Mesendoderm (in vitro differentiated cells): ENCODE measurements around the gene PCDHA1.
A peak's percentile ranks its signal among the peaks of the same experiment; 100 is the strongest.

Source experiments
- DNase-seq: peaks from one replicate; pipeline ENCODE4 v3.0.0; 2013
- H2AK5ac ChIP-seq: 2 replicates; pipeline ENCODE4 v1.6.1; 2013; ENCODE audit warnings: low read length, inconsistent platforms
- H2BK120ac ChIP-seq: 2 replicates; pipeline ENCODE4 v1.6.1; 2013; ENCODE audit warnings: low read depth, mild to moderate bottlenecking, low read length, moderate library complexity, mixed read lengths
- H2BK15ac ChIP-seq: replicated peaks from 2 replicates; pipeline ENCODE4 v1.6.1; 2013; ENCODE audit warnings: low read depth, mild to moderate bottlenecking, moderate library complexity
- H2BK5ac ChIP-seq: 2 replicates; pipeline ENCODE4 v1.6.1; 2013; ENCODE audit warnings: low read length, inconsistent platforms
- H3K18ac ChIP-seq: 2 replicates; pipeline ENCODE4 v1.6.1; 2013; ENCODE audit warnings: mild to moderate bottlenecking, low read length, mixed read lengths
- H3K23ac ChIP-seq: one replicate; pipeline ENCODE4 v1.6.1; 2013; ENCODE audit warnings: low read length
- H3K27ac ChIP-seq: 2 replicates; pipeline ENCODE4 v1.5.1; 2013; ENCODE audit warnings: low read depth, mild to moderate bottlenecking, inconsistent platforms, low read length, moderate library complexity
- H3K27me3 ChIP-seq: 2 replicates; pipeline ENCODE4 v1.6.1; 2013; ENCODE audit warnings: low read length, control low read depth, mild to moderate bottlenecking, inconsistent platforms; ENCODE audit not compliant: insufficient read depth, poor library complexity
- H3K36me3 ChIP-seq: 2 replicates; pipeline ENCODE4 v1.6.1; 2013; ENCODE audit warnings: low read length, inconsistent platforms; ENCODE audit not compliant: control insufficient read depth, insufficient read depth
- H3K4ac ChIP-seq: one replicate; pipeline ENCODE4 v1.6.1; 2013; ENCODE audit warnings: low read depth, mild to moderate bottlenecking, low read length, moderate library complexity
- H3K4me1 ChIP-seq: 2 replicates; pipeline ENCODE4 v1.6.1; 2013; ENCODE audit warnings: low read depth, low read length, inconsistent platforms; ENCODE audit not compliant: control insufficient read depth
- H3K4me2 ChIP-seq: 2 replicates; pipeline ENCODE4 v1.6.1; 2013; ENCODE audit warnings: low read length
- H3K4me3 ChIP-seq: 2 replicates; pipeline ENCODE4 v1.5.1; 2013; ENCODE audit warnings: mild to moderate bottlenecking, low read length
- H3K56ac ChIP-seq: one replicate; pipeline ENCODE4 v1.6.1; 2013; ENCODE audit warnings: low read length
- H3K79me1 ChIP-seq: 2 replicates; pipeline ENCODE4 v1.6.1; 2013; ENCODE audit warnings: low read length, inconsistent platforms
- H3K79me2 ChIP-seq: 2 replicates; pipeline ENCODE4 v1.6.1; 2013; ENCODE audit warnings: mild to moderate bottlenecking, low read length; ENCODE audit not compliant: control insufficient read depth, insufficient read depth
- H3K9ac ChIP-seq: 2 replicates; pipeline ENCODE4 v1.6.1; 2013; ENCODE audit warnings: low read length, inconsistent platforms
- H4K5ac ChIP-seq: one replicate; pipeline ENCODE4 v1.6.1; 2013; ENCODE audit warnings: low read length
- H4K8ac ChIP-seq: one replicate; pipeline ENCODE4 v1.6.1; 2013; ENCODE audit warnings: low read depth, mild to moderate bottlenecking, control low read depth, low read length, moderate library complexity
- WGBS: extraction: QIAGEN DNeasy Blood & Tissue Kit; methylation state at CpG from one replicate; pipeline ENCODE4 v1.1.7; 2013; ENCODE audit warnings: low lambda C conversion rate, missing lambda C conversion rate; ENCODE audit not compliant: insufficient coverage; ENCODE audit errors: extremely low coverage; 5-methylcytosine and 5-hydroxymethylcytosine counted together

PCDHA1 gene

GRCh38 chr5:141010047-141010793, 224.3 kb downstream of the PCDHA1 start:
- Histone ChIP-seq H2BK120ac (no peak overlapping the region), H3K27ac (no peak overlapping the region), H2BK5ac (no peak overlapping the region), H4K5ac (no peak overlapping the region), H3K4me1 (no peaks in the 10 kb centered on the region), H3K27me3 (no peaks in the 10 kb centered on the region), H3K4me2 (no peak overlapping the region), H3K23ac (no peak overlapping the region), H3K36me3 (no peaks in the 10 kb centered on the region), H3K4me3 (no peak overlapping the region), H2BK15ac (no peak overlapping the region), H3K56ac (no peak overlapping the region), H3K79me1 (no peaks in the 10 kb centered on the region), H3K18ac (no peak overlapping the region), H3K4ac (no peak overlapping the region), H3K79me2 (no peaks in the 10 kb centered on the region), H3K9ac (no peak overlapping the region), H4K8ac (no peak overlapping the region), H2AK5ac (no peak overlapping the region)
- no CpG with 5 or more reads among the region's 12 CpGs for WGBS
- DNase-seq = no peak

DNA sequence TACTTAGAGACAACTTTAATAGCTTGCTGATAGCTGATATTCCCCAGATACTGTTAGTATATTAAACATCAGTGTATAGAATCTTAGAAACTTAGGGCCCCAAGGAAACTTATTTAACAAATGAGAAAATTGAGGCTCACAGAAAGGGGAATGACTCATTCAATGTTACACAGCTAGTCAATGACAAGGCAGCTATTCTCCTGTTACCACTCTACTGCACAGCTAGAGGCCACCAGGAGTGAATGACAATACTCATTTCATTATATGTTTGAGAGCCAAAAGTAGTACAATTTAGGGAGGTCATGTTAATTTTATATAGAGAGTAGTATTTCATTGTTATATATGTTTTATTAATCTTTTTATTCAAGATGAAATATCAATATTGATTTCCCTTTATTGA, 232.0 kb downstream of the PCDHA1 start:
- Histone ChIP-seq H2BK15ac (no peak overlapping the region), H3K4ac (no peak overlapping the region), H3K79me2 (no peaks in the 10 kb centered on the region), H3K9ac (no peak overlapping the region), H3K4me3 (no peak overlapping the region), H3K79me1 (no peaks in the 10 kb centered on the region), H4K8ac (no peak overlapping the region), H2BK5ac (no peak overlapping the region), H2BK120ac (no peak overlapping the region), H3K27ac (no peak overlapping the region), H3K36me3 (no peaks in the 10 kb centered on the region), H3K4me2 (no peak overlapping the region), H3K18ac (no peak overlapping the region), H3K4me1 (no peaks in the 10 kb centered on the region), H3K56ac (no peak overlapping the region), H3K27me3 (no peaks in the 10 kb centered on the region), H4K5ac (no peak overlapping the region), H2AK5ac (no peak overlapping the region), H3K23ac (no peak overlapping the region)
- no peak for DNase-seq

DNA sequence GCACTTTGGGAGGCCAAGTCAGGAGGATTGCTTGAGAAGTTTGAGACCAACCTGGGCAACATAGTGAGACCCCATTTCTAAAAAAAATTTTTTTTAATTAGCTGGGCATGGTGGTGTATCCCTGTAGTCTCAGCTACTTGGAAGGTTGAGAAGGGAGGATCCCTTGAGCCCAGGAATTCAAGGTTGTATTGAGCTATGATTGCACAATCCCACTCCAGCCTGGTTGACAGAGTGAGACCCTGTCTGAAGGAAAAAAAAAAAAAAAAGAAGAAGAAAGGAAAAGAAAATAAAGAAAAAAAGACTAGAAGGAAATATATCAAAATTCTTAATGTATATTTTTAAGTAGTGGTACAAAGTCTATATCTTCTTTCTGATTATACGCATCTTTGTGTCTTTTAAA, 236.4 kb downstream of the PCDHA1 start:
- H4K5ac ChIP-seq = no peak overlapping the region
- H3K4ac ChIP-seq = no peak overlapping the region
- H4K8ac ChIP-seq = no peak overlapping the region
- no peak overlapping the region for H3K4me3 ChIP-seq
- no peaks in the 10 kb centered on the region for H3K79me1 ChIP-seq
- no peak overlapping the region for H3K23ac ChIP-seq
- no peaks in the 10 kb centered on the region for H3K27me3 ChIP-seq
- no peaks in the 10 kb centered on the region for H3K36me3 ChIP-seq
- no peak overlapping the region for H3K56ac ChIP-seq
- H2BK120ac ChIP-seq = no peak overlapping the region
- no peak overlapping the region for H3K27ac ChIP-seq
- H3K4me2 ChIP-seq = no peak overlapping the region
- no peak overlapping the region for H2BK15ac ChIP-seq
- no peaks in the 10 kb centered on the region for H3K79me2 ChIP-seq
- no peak overlapping the region for H3K18ac ChIP-seq
- H3K9ac ChIP-seq = no peak overlapping the region
- no peak overlapping the region for H2BK5ac ChIP-seq
- no peak overlapping the region for H2AK5ac ChIP-seq
- no peak for DNase-seq
- no peaks in the 10 kb centered on the region for H3K4me1 ChIP-seq
- WGBS = no CpG with 5 or more reads among the region's 1 CpG

DNA sequence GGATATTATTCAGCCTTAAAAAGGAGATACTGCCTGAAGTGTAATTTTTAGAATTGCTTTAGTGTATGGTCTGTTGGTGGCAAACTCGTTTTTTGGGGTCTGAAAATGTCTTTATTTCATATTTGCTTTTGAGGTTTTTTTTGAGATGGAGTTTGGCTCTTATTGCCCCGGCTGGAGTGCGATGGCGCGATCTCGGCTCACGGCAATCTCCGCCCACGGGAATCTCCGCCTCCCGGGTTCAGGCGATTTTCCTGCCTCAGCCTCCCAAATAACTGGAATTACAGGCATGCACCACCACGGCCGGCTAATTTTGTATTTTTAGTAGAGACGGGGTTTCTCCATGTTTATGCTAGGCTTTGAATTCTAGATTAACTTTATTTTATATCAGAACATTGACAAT, 245.1 kb downstream of the PCDHA1 start:
- no CpG with 5 or more reads among the region's 15 CpGs for WGBS
- no peaks in the 10 kb centered on the region for H3K36me3 ChIP-seq

GRCh38 chr5:141032626-141033025, 246.7 kb downstream of the PCDHA1 start:
- no peak overlapping the region for H4K5ac ChIP-seq
- H3K4me1 ChIP-seq = no peaks in the 10 kb centered on the region
- H4K8ac ChIP-seq = no peak overlapping the region
- WGBS = no CpG with 5 or more reads among the region's 1 CpG
- H3K27ac ChIP-seq = no peak overlapping the region
- H3K56ac ChIP-seq = no peak overlapping the region
- no peaks in the 10 kb centered on the region for H3K27me3 ChIP-seq
- no peaks in the 10 kb centered on the region for H3K79me1 ChIP-seq
- no peak overlapping the region for H2BK15ac ChIP-seq
- no peak overlapping the region for H2BK120ac ChIP-seq
- H3K9ac ChIP-seq = no peak overlapping the region
- H2AK5ac ChIP-seq = no peak overlapping the region
- no peak overlapping the region for H3K4ac ChIP-seq
- H2BK5ac ChIP-seq = no peak overlapping the region
- H3K23ac ChIP-seq = no peak overlapping the region
- H3K4me2 ChIP-seq = no peak overlapping the region
- H3K18ac ChIP-seq = no peak overlapping the region
- DNase-seq = peak; percentile 8
- no peaks in the 10 kb centered on the region for H3K79me2 ChIP-seq
- H3K36me3 ChIP-seq = no peaks in the 10 kb centered on the region
- H3K4me3 ChIP-seq = no peak overlapping the region

More for the DNA sequence above, 245.1 kb downstream of the PCDHA1 start:
- Histone ChIP-seq H3K4ac (no peak overlapping the region), H4K5ac (no peak overlapping the region), H3K18ac (no peak overlapping the region), H3K79me1 (no peaks in the 10 kb centered on the region), H3K79me2 (no peaks in the 10 kb centered on the region), H2BK120ac (no peak overlapping the region), H3K56ac (no peak overlapping the region), H3K23ac (no peak overlapping the region), H3K27me3 (no peaks in the 10 kb centered on the region), H4K8ac (no peak overlapping the region), H2BK5ac (no peak overlapping the region), H3K4me3 (no peak overlapping the region), H3K27ac (no peak overlapping the region), H3K4me2 (no peak overlapping the region), H2AK5ac (no peak overlapping the region), H3K4me1 (no peaks in the 10 kb centered on the region), H3K9ac (no peak overlapping the region), H2BK15ac (no peak overlapping the region)
- no peak for DNase-seq

- Histone ChIP-seq H3K18ac (no peak overlapping the region), H3K23ac (no peak overlapping the region), H3K79me1 (no peaks in the 10 kb centered on the region)
Measured at GRCh38 chr5:141039061-141039460, 253.1 kb downstream of the PCDHA1 start.

More at GRCh38 chr5:141039061-141039460, 253.1 kb downstream of the PCDHA1 start:
- H2BK120ac ChIP-seq = no peak overlapping the region
- H2AK5ac ChIP-seq = no peak overlapping the region
- H2BK5ac ChIP-seq = no peak overlapping the region
- no peaks in the 10 kb centered on the region for H3K36me3 ChIP-seq
- H3K4me3 ChIP-seq = no peak overlapping the region
- H3K4ac ChIP-seq = no peak overlapping the region
- H3K27me3 ChIP-seq = no peaks in the 10 kb centered on the region
- H4K8ac ChIP-seq = no peak overlapping the region
- no peak overlapping the region for H3K4me2 ChIP-seq
- DNase-seq = no peak
- no peak overlapping the region for H3K56ac ChIP-seq
- no peaks in the 10 kb centered on the region for H3K79me2 ChIP-seq
- no peak overlapping the region for H3K9ac ChIP-seq
- no peak overlapping the region for H4K5ac ChIP-seq
- no peak overlapping the region for H3K27ac ChIP-seq
- no peaks in the 10 kb centered on the region for H3K4me1 ChIP-seq
- no peak overlapping the region for H2BK15ac ChIP-seq
